ENCODE results near the gene LARGE1.

LARGE1 gene

GRCh38 chr22:33691057-33691630, 229.1 kb downstream of the LARGE1 start:
- FAIRE-seq, result no peak
- no peak for DNase-seq (ENCODE audit: insufficient read length, low spot score)
- no peak for TF ChIP-seq POLR2A (IDR thresholded peaks at IDR 0.05; ENCODE audit: low read depth, low read length)

- FAIRE-seq (no peak), DNase-seq (ENCODE audit: insufficient read length, low spot score) (no peak)
- TF ChIP-seq POLR2A (IDR thresholded peaks at IDR 0.05; ENCODE audit: low read depth, low read length), result no peak
Observed at GRCh38 chr22:33688903-33689302, 231.4 kb downstream of the LARGE1 start.

- no peak for TF ChIP-seq POLR2A (IDR thresholded peaks at IDR 0.05; ENCODE audit: low read depth, low read length)
- DNase-seq (ENCODE audit: insufficient read length, low spot score), result no peak
- no peak for FAIRE-seq
Observed at GRCh38 chr22:33687464-33687863, 232.8 kb downstream of the LARGE1 start.

GRCh38 chr22:33684087-33684486, 236.2 kb downstream of the LARGE1 start:
- DNase-seq (ENCODE audit: insufficient read length, low spot score) (no peak), FAIRE-seq (no peak)
- no peak for TF ChIP-seq POLR2A (IDR thresholded peaks at IDR 0.05; ENCODE audit: low read depth, low read length)

GRCh38 chr22:33682927-33683326, 237.3 kb downstream of the LARGE1 start:
- FAIRE-seq (no peak), DNase-seq (ENCODE audit: insufficient read length, low spot score) (no peak)

GRCh38 chr22:33680632-33681031, 239.6 kb downstream of the LARGE1 start:
- DNase-seq (ENCODE audit: insufficient read length, low spot score), result no peak

More at GRCh38 chr22:33682927-33683326, 237.3 kb downstream of the LARGE1 start:
- TF ChIP-seq POLR2A (IDR thresholded peaks at IDR 0.05; ENCODE audit: low read depth, low read length), result no peak

GRCh38 chr22:33678523-33678922, 241.8 kb downstream of the LARGE1 start:
- no peak for TF ChIP-seq POLR2A (IDR thresholded peaks at IDR 0.05; ENCODE audit: low read depth, low read length)
- DNase-seq (ENCODE audit: insufficient read length, low spot score) (no peak), FAIRE-seq (no peak)

More at GRCh38 chr22:33680632-33681031, 239.6 kb downstream of the LARGE1 start:
- no peak for TF ChIP-seq POLR2A (IDR thresholded peaks at IDR 0.05; ENCODE audit: low read depth, low read length)
- FAIRE-seq, result no peak

GRCh38 chr22:33677536-33677935, 242.7 kb downstream of the LARGE1 start:
- DNase-seq (ENCODE audit: insufficient read length, low spot score) (no peak), FAIRE-seq (no peak)
- no peak for TF ChIP-seq POLR2A (IDR thresholded peaks at IDR 0.05; ENCODE audit: low read depth, low read length)

GRCh38 chr22:33674357-33674756, 245.9 kb downstream of the LARGE1 start:
- FAIRE-seq, result no peak
- DNase-seq (ENCODE audit: insufficient read length, low spot score), result no peak
- TF ChIP-seq POLR2A (IDR thresholded peaks at IDR 0.05; ENCODE audit: low read depth, low read length), result no peak

- no peak for FAIRE-seq
- no peak for DNase-seq (ENCODE audit: insufficient read length, low spot score)
- no peak for TF ChIP-seq POLR2A (IDR thresholded peaks at IDR 0.05; ENCODE audit: low read depth, low read length)
Observed at GRCh38 chr22:33669746-33670145, 250.5 kb downstream of the LARGE1 start.

GRCh38 chr22:33666961-33667619, 253.2 kb downstream of the LARGE1 start:
- no peak for TF ChIP-seq POLR2A (IDR thresholded peaks at IDR 0.05; ENCODE audit: low read depth, low read length)
- FAIRE-seq (no peak), DNase-seq (ENCODE audit: insufficient read length, low spot score) (no peak)

- DNase-seq (ENCODE audit: insufficient read length, low spot score) (no peak), FAIRE-seq (no peak)
- no peak for TF ChIP-seq POLR2A (IDR thresholded peaks at IDR 0.05; ENCODE audit: low read depth, low read length)
Observed at GRCh38 chr22:33666279-33666960, 253.9 kb downstream of the LARGE1 start.

GRCh38 chr22:33659448-33659847, 260.8 kb downstream of the LARGE1 start:
- TF ChIP-seq POLR2A (IDR thresholded peaks at IDR 0.05; ENCODE audit: low read depth, low read length), result no peak
- FAIRE-seq (no peak), DNase-seq (ENCODE audit: insufficient read length, low spot score) (no peak)

GRCh38 chr22:33658775-33659174, 261.5 kb downstream of the LARGE1 start:
- DNase-seq (ENCODE audit: insufficient read length, low spot score), result no peak
- no peak for FAIRE-seq
- TF ChIP-seq POLR2A (IDR thresholded peaks at IDR 0.05; ENCODE audit: low read depth, low read length), result no peak

GRCh38 chr22:33657670-33658069, 262.6 kb downstream of the LARGE1 start:
- FAIRE-seq (no peak), DNase-seq (ENCODE audit: insufficient read length, low spot score) (no peak)
- TF ChIP-seq POLR2A (IDR thresholded peaks at IDR 0.05; ENCODE audit: low read depth, low read length), result no peak
